ENCODE data around the gene TBKBP1. TPM values are rescaled to one million over a fixed set of nuclear protein-coding genes. Genes with fewer than 3 reads are reported as not detected.

The TBKBP1 gene
- total and polyA plus RNA-seq, 2 donors (not counting 1 experiment from before 2014, with no cell fraction given): 4.6 to 11.6 TPM

DNA sequence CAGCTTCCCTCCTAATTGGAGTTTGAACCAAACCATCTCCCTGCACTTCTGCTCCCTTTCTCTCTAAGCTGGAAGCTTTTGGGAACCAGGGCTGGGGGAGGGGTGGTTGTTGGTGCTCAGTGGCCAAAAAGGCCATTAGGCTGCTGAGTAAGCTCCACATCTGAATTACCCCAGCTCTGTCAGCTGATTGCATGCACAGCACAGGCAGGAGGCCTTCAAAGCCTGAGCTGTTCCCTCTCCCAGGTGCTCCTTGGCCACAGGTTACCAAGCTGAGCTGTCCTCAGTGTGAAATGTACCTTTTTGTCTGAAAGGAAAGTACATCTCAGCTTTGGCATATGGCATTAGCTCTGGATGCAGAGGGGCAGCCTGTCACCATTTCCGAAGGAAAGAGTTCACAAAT, 6.2 kb upstream of the TBKBP1 start:
- peaks cover 7% of the 10 kb centered on the region for H3K27me3 ChIP-seq (ENCODE audit: control insufficient read depth, insufficient read depth, low read length)
- H3K9ac ChIP-seq (ENCODE audit: insufficient read depth, low read length): no peak overlapping the region
- H2AFZ ChIP-seq (ENCODE audit: low read length): no peak overlapping the region
- peak in 1 of 2 donors; percentile 14 for TF ChIP-seq CTCF (conservative IDR thresholded peaks at IDR 0.05 in 1 of 2, IDR thresholded peaks at IDR 0.05 in 1 of 2; ENCODE audit: low read depth in 1 of 2, low read length in 2 of 2)
- TF ChIP-seq EZH2 (IDR thresholded peaks at IDR 0.05; ENCODE audit: low read length, missing control alignments): no peak
- peak in 1 of 2 donors; percentile 55 for DNase-seq (ENCODE audit: low read depth in 2 of 2)
- H3K4me3 ChIP-seq (replicated peaks in 1 of 4; ENCODE audit: control extremely low read depth in 1 of 4, insufficient read depth in 1 of 4, low read depth in 3 of 4, low read length in 4 of 4): no peak overlapping the region
- peaks cover 2% of the 10 kb centered on the region for H3K36me3 ChIP-seq (ENCODE audit: control insufficient read depth, insufficient read depth, low read length)
- no peak overlapping the region for H3K27ac ChIP-seq (ENCODE audit: insufficient read depth, low read length)
- peaks cover 21% of the 10 kb centered on the region for H3K4me1 ChIP-seq (ENCODE audit: control insufficient read depth, extremely low read depth, insufficient read depth, low read length)
- no peak overlapping the region for H3K4me2 ChIP-seq (ENCODE audit: extremely low read depth, insufficient read depth, low read length)
- no peaks in the 10 kb centered on the region for H3K79me2 ChIP-seq (ENCODE audit: control insufficient read depth, insufficient read depth, low read length)
- no peaks in the 10 kb centered on the region for H3K9me3 ChIP-seq (ENCODE audit: control insufficient read depth, insufficient read depth, low read depth, low read length)
- no peaks in the 10 kb centered on the region for H4K20me1 ChIP-seq (ENCODE audit: control insufficient read depth, extremely low read depth, insufficient read depth, low read length)

DNA sequence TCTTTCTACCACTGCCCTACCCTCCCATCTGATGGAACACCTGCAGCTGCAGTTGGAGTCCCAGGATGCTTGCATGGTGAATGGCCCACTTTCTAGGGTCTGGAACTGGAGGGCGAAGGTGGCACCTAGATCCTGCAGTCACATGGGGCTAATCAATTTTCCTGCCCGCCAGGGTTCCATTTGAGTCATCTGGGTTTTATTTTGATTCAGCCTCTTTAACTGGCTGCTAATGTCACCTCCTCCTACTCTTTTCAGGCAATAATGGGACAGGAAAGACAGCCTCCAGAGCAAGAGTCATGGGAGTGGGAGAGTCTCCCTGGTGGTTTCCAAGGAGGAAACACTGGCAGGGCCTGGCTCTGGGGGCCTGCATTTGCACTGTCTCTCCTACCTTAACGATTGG, 3.8 kb upstream of the TBKBP1 start:
- Histone ChIP-seq H3K27ac (ENCODE audit: insufficient read depth, low read length) (no peak overlapping the region), H3K79me2 (ENCODE audit: control insufficient read depth, insufficient read depth, low read length) (no peaks in the 10 kb centered on the region), H3K9me3 (ENCODE audit: control insufficient read depth, insufficient read depth, low read depth, low read length) (no peaks in the 10 kb centered on the region), H3K9ac (ENCODE audit: insufficient read depth, low read length) (no peak overlapping the region), H3K4me1 (ENCODE audit: control insufficient read depth, extremely low read depth, insufficient read depth, low read length) (peaks cover 21% of the 10 kb centered on the region), H3K27me3 (ENCODE audit: control insufficient read depth, insufficient read depth, low read length) (peaks cover 7% of the 10 kb centered on the region), H3K4me2 (ENCODE audit: extremely low read depth, insufficient read depth, low read length) (no peak overlapping the region), H2AFZ (ENCODE audit: low read length) (no peak overlapping the region), H3K4me3 (replicated peaks in 1 of 4; ENCODE audit: control extremely low read depth in 1 of 4, insufficient read depth in 1 of 4, low read depth in 3 of 4, low read length in 4 of 4) (no peak overlapping the region), H4K20me1 (ENCODE audit: control insufficient read depth, extremely low read depth, insufficient read depth, low read length) (no peaks in the 10 kb centered on the region), H3K36me3 (ENCODE audit: control insufficient read depth, insufficient read depth, low read length) (no peaks in the 10 kb centered on the region)
- no peak for TF ChIP-seq CTCF (conservative IDR thresholded peaks at IDR 0.05 in 1 of 2, IDR thresholded peaks at IDR 0.05 in 1 of 2; ENCODE audit: low read depth in 1 of 2, low read length in 2 of 2)
- TF ChIP-seq EZH2 (IDR thresholded peaks at IDR 0.05; ENCODE audit: low read length, missing control alignments): no peak
- no peak for DNase-seq (ENCODE audit: low read depth in 2 of 2)

DNA sequence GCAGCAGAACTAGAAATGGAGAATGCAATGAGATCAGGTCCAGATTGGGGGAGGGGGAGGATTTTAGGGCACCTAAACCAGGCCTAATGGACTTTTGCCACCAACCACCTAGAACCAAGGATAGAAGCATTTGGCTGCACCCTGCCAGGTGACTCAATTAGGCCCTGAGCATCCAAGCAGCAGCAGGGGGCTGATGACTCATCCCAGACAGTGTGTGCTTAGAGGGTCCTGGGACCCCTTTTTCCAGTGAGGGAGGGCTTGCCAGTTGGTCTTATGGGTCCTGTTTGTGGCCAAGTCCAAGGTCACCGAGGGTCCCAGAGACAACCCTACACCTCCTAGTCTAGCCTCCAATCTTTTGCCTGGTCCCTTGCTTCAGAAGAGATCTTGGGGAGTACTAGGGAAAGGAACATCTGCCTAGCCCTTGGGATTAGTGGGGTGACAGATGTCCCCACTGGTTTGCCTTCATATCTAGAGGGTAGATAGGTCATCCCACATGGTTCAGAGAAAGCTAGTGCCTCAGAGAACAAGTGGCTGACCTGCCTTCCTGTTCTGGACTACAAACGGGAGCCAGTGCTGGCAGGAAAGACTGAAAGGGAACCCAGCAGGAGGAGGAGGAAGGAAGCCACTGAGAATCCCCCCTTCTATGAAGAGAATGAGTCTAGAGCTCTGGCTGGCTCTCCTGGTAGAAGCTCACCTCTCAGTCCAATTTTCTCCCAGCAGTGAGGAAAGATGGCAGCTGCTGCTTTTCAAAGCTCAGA, 1.6 kb upstream of the TBKBP1 start:
- no peaks in the 10 kb centered on the region for H3K9me3 ChIP-seq (ENCODE audit: control insufficient read depth, insufficient read depth, low read depth, low read length)
- H3K27me3 ChIP-seq (ENCODE audit: control insufficient read depth, insufficient read depth, low read length): peaks cover 7% of the 10 kb centered on the region
- H3K4me2 ChIP-seq (ENCODE audit: extremely low read depth, insufficient read depth, low read length): no peak overlapping the region
- H2AFZ ChIP-seq (ENCODE audit: low read length): no peak overlapping the region
- no peak overlapping the region for H3K27ac ChIP-seq (ENCODE audit: insufficient read depth, low read length)
- no peak for DNase-seq (ENCODE audit: low read depth in 2 of 2)
- H4K20me1 ChIP-seq (ENCODE audit: control insufficient read depth, extremely low read depth, insufficient read depth, low read length): no peaks in the 10 kb centered on the region
- TF ChIP-seq EZH2 (IDR thresholded peaks at IDR 0.05; ENCODE audit: low read length, missing control alignments): no peak
- TF ChIP-seq CTCF (conservative IDR thresholded peaks at IDR 0.05 in 1 of 2, IDR thresholded peaks at IDR 0.05 in 1 of 2; ENCODE audit: low read depth in 1 of 2, low read length in 2 of 2): no peak
- H3K4me3 ChIP-seq (replicated peaks in 1 of 4; ENCODE audit: control extremely low read depth in 1 of 4, insufficient read depth in 1 of 4, low read depth in 3 of 4, low read length in 4 of 4): no peak overlapping the region
- H3K79me2 ChIP-seq (ENCODE audit: control insufficient read depth, insufficient read depth, low read length): no peaks in the 10 kb centered on the region
- no peak overlapping the region for H3K9ac ChIP-seq (ENCODE audit: insufficient read depth, low read length)
- peaks cover 7% of the 10 kb centered on the region for H3K4me1 ChIP-seq (ENCODE audit: control insufficient read depth, extremely low read depth, insufficient read depth, low read length)
- no peaks in the 10 kb centered on the region for H3K36me3 ChIP-seq (ENCODE audit: control insufficient read depth, insufficient read depth, low read length)

All from fibroblast of lung (primary cell).